ENCODE measurements around the gene PDE4A.

The PDE4A gene

GRCh38 chr19:10433131-10433536, 12.8 kb downstream of the PDE4A start:
- Histone ChIP-seq H3K36me3 (ENCODE audit: low read length) (no peaks in the 10 kb centered on the region), H3K27ac (ENCODE audit: low read depth, low read length) (no peak overlapping the region), H3K4me2 (ENCODE audit: low read depth, low read length, poor library complexity, severe bottlenecking) (no peak overlapping the region), H3K27me3 (ENCODE audit: low read length) (no peaks in the 10 kb centered on the region), H3F3A (ENCODE audit: insufficient read depth) (peaks cover 8% of the 10 kb centered on the region; the same call in 1 of the 2 replicates), H3K4me3 (ENCODE audit: insufficient read depth, low read length, poor library complexity, severe bottlenecking) (no peak overlapping the region), H2AFZ (ENCODE audit: low read depth, low read length, severe bottlenecking) (no peak overlapping the region), H4K20me1 (ENCODE audit: low read depth, low read length) (no peaks in the 10 kb centered on the region; the same call in 1 of the 2 replicates), H3K79me2 (ENCODE audit: insufficient read depth, low read length) (peaks cover 17% of the 10 kb centered on the region; the same call in 1 of the 2 replicates), H3K9me2 (replicated peaks; ENCODE audit: insufficient read depth, low read length) (no peaks in the 10 kb centered on the region), H3K9me3 (ENCODE audit: insufficient read depth, low read length) (no peaks in the 10 kb centered on the region), H3K9ac (ENCODE audit: low read length) (no peak overlapping the region)
- TF ChIP-seq EZH2phosphoT487 (conservative IDR thresholded peaks at IDR 0.05; ENCODE audit: low read length) (no peak), CTCF (IDR thresholded peaks at IDR 0.05; ENCODE audit: insufficient read depth, low read length, poor library complexity, severe bottlenecking) (no peak)

- TF ChIP-seq EZH2phosphoT487 (conservative IDR thresholded peaks at IDR 0.05; ENCODE audit: low read length) (no peak), CTCF (IDR thresholded peaks at IDR 0.05; ENCODE audit: insufficient read depth, low read length, poor library complexity, severe bottlenecking) (no peak)
- Histone ChIP-seq H3F3A (ENCODE audit: insufficient read depth) (no peaks in the 10 kb centered on the region; the same call in 1 of the 2 replicates), H4K20me1 (ENCODE audit: low read depth, low read length) (no peaks in the 10 kb centered on the region), H3K9me3 (ENCODE audit: insufficient read depth, low read length) (no peaks in the 10 kb centered on the region), H3K27me3 (ENCODE audit: low read length) (no peaks in the 10 kb centered on the region), H3K36me3 (ENCODE audit: low read length) (no peaks in the 10 kb centered on the region), H2AFZ (ENCODE audit: low read depth, low read length, severe bottlenecking) (no peak overlapping the region), H3K27ac (ENCODE audit: low read depth, low read length) (no peak overlapping the region), H3K9ac (ENCODE audit: low read length) (no peak overlapping the region), H3K9me2 (replicated peaks; ENCODE audit: insufficient read depth, low read length) (no peaks in the 10 kb centered on the region), H3K79me2 (ENCODE audit: insufficient read depth, low read length) (peaks cover 12% of the 10 kb centered on the region), H3K4me2 (ENCODE audit: low read depth, low read length, poor library complexity, severe bottlenecking) (no peak overlapping the region), H3K4me3 (ENCODE audit: insufficient read depth, low read length, poor library complexity, severe bottlenecking) (no peak overlapping the region)
These were observed 19.2 kb downstream of the PDE4A start for GRCh38 chr19:10439588-10439987.

GRCh38 chr19:10442698-10443097, 22.4 kb downstream of the PDE4A start:
- Histone ChIP-seq H3K27me3 (ENCODE audit: low read length) (no peaks in the 10 kb centered on the region), H3K4me2 (ENCODE audit: low read depth, low read length, poor library complexity, severe bottlenecking) (no peak overlapping the region), H3K9ac (ENCODE audit: low read length) (no peak overlapping the region), H3K9me3 (ENCODE audit: insufficient read depth, low read length) (no peaks in the 10 kb centered on the region), H3K9me2 (replicated peaks; ENCODE audit: insufficient read depth, low read length) (no peaks in the 10 kb centered on the region), H3K36me3 (ENCODE audit: low read length) (no peaks in the 10 kb centered on the region), H3F3A (ENCODE audit: insufficient read depth) (no peaks in the 10 kb centered on the region; the same call in 1 of the 2 replicates), H3K4me3 (ENCODE audit: insufficient read depth, low read length, poor library complexity, severe bottlenecking) (no peak overlapping the region), H4K20me1 (ENCODE audit: low read depth, low read length) (no peaks in the 10 kb centered on the region), H3K79me2 (ENCODE audit: insufficient read depth, low read length) (peaks cover 8% of the 10 kb centered on the region), H2AFZ (ENCODE audit: low read depth, low read length, severe bottlenecking) (no peak overlapping the region), H3K27ac (ENCODE audit: low read depth, low read length) (no peak overlapping the region)
- TF ChIP-seq EZH2phosphoT487 (conservative IDR thresholded peaks at IDR 0.05; ENCODE audit: low read length): no peak
- TF ChIP-seq CTCF (IDR thresholded peaks at IDR 0.05; ENCODE audit: insufficient read depth, low read length, poor library complexity, severe bottlenecking): no peak
